GM20000 (cell line): Measurements from ENCODE around the gene TXNDC16.

ENCODE experiments used
- DNase-seq: peaks from one replicate; pipeline ENCODE4 v3.0.0; 2012; ENCODE audit warnings: low spot score
- TF ChIP-seq, protein P1 (sequence below): IDR thresholded peaks from 2 replicates; pipeline ENCODE4 v1.5.1; 2012; ENCODE audit warnings: mild to moderate bottlenecking, control low read depth; ENCODE audit errors: extremely low read depth, missing control alignments

The TXNDC16 gene

GRCh38 chr14:52545584-52546317, 6.6 kb downstream of the TXNDC16 start:
- TF ChIP-seq, protein P1, sequence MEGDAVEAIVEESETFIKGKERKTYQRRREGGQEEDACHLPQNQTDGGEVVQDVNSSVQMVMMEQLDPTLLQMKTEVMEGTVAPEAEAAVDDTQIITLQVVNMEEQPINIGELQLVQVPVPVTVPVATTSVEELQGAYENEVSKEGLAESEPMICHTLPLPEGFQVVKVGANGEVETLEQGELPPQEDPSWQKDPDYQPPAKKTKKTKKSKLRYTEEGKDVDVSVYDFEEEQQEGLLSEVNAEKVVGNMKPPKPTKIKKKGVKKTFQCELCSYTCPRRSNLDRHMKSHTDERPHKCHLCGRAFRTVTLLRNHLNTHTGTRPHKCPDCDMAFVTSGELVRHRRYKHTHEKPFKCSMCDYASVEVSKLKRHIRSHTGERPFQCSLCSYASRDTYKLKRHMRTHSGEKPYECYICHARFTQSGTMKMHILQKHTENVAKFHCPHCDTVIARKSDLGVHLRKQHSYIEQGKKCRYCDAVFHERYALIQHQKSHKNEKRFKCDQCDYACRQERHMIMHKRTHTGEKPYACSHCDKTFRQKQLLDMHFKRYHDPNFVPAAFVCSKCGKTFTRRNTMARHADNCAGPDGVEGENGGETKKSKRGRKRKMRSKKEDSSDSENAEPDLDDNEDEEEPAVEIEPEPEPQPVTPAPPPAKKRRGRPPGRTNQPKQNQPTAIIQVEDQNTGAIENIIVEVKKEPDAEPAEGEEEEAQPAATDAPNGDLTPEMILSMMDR: no peak
- DNase-seq: no peak

- DNase-seq: no peak
- TF ChIP-seq, protein P1: no peak
These were observed 13.7 kb downstream of the TXNDC16 start for GRCh38 chr14:52538623-52539022.

DNA sequence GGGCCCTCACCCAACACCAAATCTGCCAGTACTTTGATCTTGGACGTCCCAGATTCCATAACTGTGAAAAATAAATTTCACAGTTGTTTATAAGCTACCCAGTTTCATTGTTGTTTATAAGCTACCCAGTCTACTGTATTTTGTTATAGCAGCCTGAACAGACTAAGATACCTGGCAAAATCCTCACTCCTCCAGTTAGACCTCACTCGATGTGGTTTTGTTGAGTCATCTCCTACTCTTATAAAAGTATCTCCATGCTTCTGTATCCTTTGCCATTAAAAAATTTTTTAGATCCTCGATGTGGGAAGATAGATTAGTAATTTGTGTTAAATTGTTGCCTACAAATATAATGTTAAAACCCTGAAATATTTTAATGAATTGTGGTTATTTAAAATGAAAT, 16.0 kb downstream of the TXNDC16 start:
- DNase-seq: no peak
- TF ChIP-seq, protein P1: no peak

DNA sequence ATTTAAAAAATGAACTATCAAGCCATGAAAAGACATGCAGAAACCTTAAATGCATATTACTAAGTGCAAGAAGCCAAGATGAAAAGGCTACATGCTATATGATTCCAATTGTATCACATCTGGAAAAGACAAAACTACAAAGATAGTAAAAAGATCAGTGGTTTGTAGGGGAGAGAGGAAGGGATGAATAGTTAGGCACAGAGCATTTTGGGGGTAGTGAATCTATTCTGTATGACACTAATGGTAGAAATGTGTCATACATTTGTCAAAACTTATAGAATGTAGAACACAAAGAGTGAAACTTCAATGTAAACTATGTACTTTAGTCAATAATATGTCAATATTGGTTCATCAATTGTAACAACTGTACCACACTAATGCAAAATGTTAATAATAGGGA, 20.8 kb downstream of the TXNDC16 start:
- DNase-seq: no peak

GRCh38 chr14:52527052-52527451, 25.3 kb downstream of the TXNDC16 start:
- TF ChIP-seq, protein P1: no peak
- DNase-seq: no peak

More for the DNA sequence above, 20.8 kb downstream of the TXNDC16 start:
- TF ChIP-seq, protein P1: no peak

GRCh38 chr14:52522581-52523345, 29.5 kb downstream of the TXNDC16 start:
- TF ChIP-seq, protein P1: no peak
- DNase-seq: no peak

- TF ChIP-seq, protein P1: no peak
- no peak for DNase-seq
These were observed 30.3 kb downstream of the TXNDC16 start for GRCh38 chr14:52522033-52522432.
